ENCODE results near the gene CAMP.
A peak's percentile ranks its signal among the peaks of the same experiment; 100 is the strongest.
"Not testable (repeated sequence)": the region's sequence is repeated elsewhere in the genome, so short reads cannot be mapped to it uniquely, and the experiment has no call there.

Gene CAMP

DNA sequence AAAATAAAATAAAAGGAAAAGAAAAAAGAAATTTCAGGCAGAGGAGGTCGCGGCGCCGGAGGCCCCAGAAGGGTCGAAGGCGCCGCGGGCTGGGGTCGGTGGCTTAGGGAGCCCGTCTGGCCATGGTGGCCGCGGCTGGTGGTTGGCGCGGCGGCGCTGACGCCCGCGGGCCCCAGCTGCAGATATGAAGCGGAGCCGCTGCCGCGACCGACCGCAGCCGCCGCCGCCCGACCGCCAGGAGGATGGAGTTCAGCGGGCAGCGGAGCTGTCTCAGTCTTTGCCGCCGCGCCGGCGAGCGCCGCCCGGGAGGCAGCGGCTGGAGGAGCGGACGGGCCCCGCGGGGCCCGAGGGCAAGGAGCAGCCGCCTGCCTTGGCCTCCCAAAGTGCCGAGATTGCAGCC is 12.8 kb upstream of the CAMP start:
- FAIRE-seq; DNase-seq (ENCODE audit: extremely low spot score, insufficient read length, low read depth): not testable (repeated sequence)

DNA sequence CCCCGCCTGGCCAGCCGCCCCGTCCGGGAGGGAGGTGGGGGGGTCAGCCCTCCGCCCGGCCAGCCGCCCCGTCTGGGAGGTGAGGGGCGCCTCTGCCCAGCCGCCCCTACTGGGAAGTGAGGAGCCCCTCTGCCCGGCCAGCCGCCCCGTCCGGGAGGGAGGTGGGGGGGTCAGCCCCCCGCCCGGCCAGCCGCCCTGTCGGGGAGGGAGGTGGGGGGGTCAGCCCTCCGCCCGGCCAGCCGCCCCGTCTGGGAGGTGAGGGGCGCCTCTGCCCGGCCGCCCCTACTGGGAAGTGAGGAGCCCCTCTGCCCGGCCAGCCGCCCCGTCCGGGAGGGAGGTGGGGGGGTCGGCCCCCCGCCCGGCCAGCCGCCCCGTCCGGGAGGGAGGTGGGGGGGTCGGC is 11.5 kb upstream of the CAMP start:
- FAIRE-seq: not testable (repeated sequence)

DNA sequence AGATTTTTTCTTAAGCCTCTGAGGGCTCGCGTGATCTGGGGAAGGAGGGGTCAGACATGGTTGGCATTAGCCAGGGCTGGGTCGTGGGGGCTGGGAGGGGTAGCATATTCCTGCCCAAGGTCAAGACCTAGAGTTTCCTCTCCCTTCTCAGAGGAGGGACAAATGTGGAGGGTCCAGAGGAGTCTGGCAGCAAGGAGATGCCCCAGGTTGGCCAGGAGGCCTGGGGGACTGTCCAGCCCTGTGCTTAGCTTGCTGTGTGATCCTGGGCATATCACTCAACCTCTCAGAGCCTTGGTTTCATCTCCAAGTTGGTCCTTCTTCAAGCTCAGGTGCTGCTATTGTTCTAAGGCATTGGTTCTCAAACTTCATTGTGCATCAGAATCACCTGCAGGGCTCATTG is 9.1 kb upstream of the CAMP start:
- FAIRE-seq: no peak
- DNase-seq (ENCODE audit: extremely low spot score, insufficient read length, low read depth): no peak

More for the DNA sequence above, 11.5 kb upstream of the CAMP start:
- DNase-seq (ENCODE audit: extremely low spot score, insufficient read length, low read depth): not testable (repeated sequence)

DNA sequence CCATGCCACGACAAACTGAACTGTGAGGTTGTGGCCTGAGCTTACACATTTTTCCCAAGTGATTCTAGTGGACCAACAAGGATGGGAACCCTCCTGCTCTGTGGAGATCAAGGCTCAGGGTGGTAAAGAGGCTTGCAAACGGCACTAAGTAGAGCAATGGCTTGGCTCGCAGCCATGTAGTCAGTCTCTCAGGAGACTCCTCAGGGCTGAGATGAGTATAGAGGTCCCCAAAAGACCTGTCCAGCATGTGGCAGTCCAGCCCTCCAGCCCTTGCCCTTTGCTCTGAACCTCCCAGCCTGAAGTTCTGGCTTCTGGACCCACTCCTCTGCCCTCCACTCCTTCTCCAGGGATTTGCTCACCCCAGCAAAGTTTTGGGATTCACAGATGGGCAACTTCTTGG is 8.3 kb upstream of the CAMP start:
- DNase-seq (ENCODE audit: extremely low spot score, insufficient read length, low read depth) (no peak), FAIRE-seq (no peak)

DNA sequence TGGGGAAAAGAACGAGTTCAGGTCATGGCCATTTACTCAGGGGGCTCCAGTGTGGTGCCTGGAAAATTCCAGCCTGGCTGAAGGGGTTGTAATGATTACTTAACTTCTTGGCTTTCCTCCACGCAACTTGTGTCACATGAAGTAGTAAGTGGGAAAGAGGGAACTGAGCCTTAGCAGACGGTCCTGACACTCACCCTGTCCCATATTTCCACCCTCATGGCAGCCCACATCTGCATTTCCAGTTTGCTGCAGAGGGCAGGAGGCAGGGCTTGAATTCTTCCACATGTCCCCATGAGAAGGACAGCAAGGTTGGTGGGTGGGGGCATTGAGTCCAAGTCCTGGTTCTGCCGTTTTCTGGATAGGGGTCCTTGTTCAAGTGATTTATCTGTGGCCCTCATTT is 7.8 kb upstream of the CAMP start:
- DNase-seq (ENCODE audit: extremely low spot score, insufficient read length, low read depth) (no peak), FAIRE-seq (no peak)

DNA sequence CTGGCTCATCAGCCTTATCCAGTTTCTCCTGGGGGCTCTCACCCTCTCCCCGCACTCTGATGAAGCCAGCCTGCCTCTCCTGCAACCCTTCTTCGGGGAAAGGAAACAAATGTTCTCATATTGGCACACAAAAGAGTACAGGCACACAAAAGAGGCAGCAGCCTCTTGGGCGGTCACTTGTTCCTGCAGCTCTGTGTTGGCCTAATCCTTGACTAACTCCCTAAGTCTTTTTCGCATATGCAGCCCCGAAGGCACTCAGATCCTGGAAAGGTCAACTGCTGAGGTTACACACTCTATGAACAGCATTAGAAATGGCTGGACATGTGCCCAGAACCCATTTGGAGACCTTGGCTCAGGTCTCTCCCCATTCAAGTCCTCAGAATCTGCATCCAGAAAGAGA is 7.4 kb upstream of the CAMP start:
- FAIRE-seq (no peak), DNase-seq (ENCODE audit: extremely low spot score, insufficient read length, low read depth) (no peak)

DNA sequence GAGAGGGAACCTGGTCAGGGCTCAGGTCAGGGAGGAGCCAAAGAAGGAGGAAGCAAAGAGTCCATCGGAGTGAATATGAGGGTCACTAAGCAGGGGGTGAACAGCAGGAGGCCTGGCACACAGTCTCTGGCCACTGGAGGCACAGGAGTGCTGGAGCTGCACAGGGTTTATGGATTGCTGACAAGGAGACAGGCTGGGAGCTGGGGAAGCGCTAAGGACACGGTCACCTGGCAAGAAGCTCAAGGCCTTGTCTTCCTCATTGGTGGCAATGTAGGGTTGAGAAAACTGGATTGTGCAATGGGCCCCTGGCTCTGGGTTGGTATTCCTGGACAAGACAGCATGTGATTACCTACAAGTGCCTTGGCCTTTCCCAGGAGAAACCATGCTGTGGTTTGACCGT is 5.8 kb upstream of the CAMP start:
- no peak for DNase-seq (ENCODE audit: extremely low spot score, insufficient read length, low read depth)
- FAIRE-seq: no peak

DNA sequence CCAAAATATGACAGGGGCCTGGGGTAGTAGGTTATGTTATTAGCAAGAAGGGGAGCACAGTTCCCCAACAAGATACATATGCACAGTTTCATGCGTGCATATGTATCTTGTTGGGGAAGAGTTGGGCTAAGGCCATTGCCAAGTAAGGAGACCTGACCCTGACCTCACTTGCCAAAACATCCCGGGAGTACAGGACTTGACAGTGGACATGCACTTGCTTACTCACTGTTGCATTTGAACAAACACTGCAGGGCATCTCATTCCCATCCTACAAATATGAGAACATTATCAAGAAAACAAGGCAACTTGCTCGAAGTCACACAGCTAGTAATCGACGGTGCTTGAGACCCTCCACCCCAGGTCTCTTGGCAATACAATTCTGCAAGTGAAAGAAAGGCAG is 4.8 kb upstream of the CAMP start:
- DNase-seq (ENCODE audit: extremely low spot score, insufficient read length, low read depth): no peak
- no peak for FAIRE-seq

DNA sequence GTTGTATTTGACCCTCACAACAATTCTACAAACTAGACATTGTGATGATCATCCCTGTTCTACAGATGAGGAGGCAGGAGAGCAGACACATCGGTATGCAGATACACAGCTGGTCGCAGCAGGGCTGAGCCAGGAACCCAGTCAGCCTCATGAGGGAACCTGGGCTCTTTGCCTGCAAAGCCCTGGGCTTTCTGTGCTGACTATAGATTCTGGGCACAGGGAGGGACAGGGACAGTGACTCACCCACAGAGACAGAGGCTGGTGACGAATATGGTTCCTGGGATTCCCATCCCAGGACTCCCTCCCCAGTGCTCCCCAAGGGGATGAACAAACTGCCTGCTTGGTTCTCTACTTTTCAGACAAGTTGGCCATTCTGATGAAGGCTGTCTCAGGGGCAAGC is 3.8 kb upstream of the CAMP start:
- FAIRE-seq: no peak
- DNase-seq (ENCODE audit: extremely low spot score, insufficient read length, low read depth): no peak

DNA sequence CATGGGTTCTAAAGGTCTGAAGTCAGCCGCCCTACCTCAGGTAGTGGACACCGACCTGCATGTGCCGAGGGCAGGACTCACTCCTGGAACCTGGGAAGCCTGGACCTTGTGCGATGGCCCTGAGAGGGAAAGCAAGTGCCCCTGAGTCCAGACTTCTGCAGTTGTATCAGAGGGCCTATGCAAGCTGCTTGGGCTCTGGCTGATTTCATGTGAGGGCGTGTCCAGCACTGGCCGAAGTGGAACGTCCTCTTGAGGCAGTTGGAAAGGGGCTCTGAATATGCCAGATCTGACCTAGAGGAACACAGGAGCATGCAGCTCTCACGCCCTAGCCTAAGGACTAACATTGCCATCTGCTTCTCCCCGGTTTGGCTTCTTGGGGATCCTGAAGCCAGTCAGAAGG is 2.5 kb upstream of the CAMP start:
- FAIRE-seq (no peak), DNase-seq (ENCODE audit: extremely low spot score, insufficient read length, low read depth) (no peak)

DNA sequence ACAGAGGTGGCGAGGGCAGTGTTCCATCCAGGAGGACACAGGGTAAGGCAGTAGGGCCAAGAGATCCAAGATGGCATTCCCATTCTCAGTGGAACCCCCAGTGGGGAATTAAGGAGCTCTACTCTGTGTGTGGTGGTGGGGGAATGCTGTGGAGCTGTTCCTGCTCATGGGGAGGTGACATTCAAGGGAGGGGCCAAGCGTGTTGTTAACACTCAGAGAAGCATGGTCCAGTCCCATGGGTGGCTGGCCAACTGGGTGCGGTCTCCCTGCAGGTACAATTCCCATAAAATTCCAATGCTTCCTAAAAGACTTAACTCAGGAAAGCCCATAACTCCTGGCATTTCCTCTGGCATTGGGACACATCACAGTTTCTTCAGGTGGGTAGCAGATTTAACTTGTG is 2.3 kb downstream of the CAMP start:
- DNase-seq (ENCODE audit: extremely low spot score, insufficient read length, low read depth) (no peak), FAIRE-seq (no peak)

DNA sequence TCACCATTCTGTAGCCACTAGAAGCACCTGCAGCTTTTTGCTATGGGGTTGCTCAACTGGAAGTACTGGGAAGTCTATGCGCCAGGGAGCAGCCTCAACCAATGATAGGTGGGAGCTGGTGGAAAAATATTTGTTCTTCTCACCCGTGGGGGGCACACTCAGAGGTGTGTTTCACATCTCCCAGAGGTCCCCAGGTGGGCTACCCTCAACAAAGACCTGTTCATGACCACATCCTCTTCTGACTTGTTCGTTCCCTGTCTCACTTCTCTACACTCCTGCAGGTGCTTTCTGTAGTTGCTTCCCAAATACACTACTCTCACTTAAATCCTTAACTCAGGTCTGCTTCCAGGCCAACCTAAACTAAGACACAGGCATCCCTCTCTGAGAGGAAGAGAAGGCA is 3.6 kb downstream of the CAMP start:
- DNase-seq (ENCODE audit: extremely low spot score, insufficient read length, low read depth) (no peak), FAIRE-seq (peak; percentile 75)

DNA sequence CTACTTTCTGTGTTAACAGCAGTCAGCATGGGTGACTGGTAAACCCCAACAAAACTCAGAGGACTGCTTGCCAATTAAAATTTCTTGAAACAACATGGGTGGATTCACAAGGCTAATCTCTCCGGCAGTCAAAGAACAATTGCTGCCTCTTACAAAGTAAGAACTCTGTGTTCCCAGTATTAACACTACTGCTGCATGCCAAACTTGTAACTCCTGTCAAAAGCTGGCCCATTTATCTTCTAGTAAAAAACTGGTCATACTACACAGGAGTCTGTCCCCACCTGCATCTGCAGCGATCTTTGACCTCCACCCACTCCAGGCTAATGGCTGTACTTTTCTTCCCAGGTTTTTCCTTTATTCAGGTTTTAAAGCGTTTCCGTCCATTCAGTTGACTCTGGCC is 8.9 kb downstream of the CAMP start:
- DNase-seq (ENCODE audit: extremely low spot score, insufficient read length, low read depth): no peak
- FAIRE-seq: no peak

DNA sequence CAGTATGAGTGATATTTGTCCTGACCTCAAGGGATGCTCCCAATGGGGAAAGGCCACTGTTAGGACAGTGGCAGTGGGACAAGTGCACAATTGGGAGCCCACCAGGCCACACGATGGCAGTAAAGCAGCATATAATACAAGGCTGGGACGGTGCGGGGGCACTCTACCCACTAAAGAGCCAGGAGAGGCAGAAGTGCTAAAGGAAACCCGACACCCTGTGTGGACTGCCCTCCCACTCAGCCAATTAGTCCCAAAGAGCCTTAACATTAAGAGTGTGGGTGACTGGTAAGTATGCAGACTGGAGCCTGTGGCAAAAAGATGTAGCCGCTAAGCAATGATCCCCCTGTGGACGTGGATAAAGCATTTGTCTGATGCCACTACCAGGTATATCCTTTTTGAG is 9.4 kb downstream of the CAMP start:
- FAIRE-seq: peak; percentile 88

DNA sequence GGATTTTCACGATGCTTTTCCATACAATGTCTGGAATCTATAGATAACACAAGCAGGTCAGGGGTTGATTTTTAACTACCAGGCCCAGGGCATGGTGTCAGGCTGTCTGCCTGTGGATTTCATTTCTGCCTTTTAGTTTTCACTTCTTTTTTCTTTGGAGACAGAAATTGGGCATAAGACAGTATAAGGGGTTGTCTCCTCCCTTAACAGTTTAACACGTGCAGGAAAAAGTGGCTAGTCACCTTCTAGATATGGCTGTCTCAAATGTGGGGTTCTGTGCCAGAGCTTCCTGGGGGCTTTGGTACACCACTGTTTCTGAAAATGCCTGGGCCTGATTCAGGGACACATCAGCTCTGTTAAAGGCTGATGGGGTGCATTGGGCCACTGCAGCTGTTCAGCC is 10.2 kb downstream of the CAMP start:
- FAIRE-seq (peak; percentile 35), DNase-seq (ENCODE audit: extremely low spot score, insufficient read length, low read depth) (no peak)

More for the DNA sequence above, 9.4 kb downstream of the CAMP start:
- no peak for DNase-seq (ENCODE audit: extremely low spot score, insufficient read length, low read depth)

DNA sequence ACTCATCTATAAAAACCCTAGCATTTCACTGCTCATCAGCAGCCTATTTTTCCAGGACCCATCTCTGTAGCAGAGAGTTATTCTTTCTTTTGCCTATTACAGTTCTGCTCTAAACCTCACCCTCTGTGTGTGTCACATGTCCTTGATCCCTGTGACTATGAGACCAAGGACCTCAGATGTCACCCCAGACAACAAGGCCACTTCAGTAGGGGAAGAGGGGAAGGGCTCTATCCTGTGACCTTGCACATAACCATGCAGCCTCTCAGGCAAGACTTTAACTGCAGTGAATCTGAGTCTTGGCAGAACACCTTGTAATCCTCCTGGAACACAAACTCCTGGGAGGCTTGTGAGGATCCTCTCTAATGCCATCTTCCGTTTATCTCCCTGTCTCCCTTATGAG is 13.2 kb downstream of the CAMP start:
- no peak for FAIRE-seq
- DNase-seq (ENCODE audit: extremely low spot score, insufficient read length, low read depth): no peak

DNA sequence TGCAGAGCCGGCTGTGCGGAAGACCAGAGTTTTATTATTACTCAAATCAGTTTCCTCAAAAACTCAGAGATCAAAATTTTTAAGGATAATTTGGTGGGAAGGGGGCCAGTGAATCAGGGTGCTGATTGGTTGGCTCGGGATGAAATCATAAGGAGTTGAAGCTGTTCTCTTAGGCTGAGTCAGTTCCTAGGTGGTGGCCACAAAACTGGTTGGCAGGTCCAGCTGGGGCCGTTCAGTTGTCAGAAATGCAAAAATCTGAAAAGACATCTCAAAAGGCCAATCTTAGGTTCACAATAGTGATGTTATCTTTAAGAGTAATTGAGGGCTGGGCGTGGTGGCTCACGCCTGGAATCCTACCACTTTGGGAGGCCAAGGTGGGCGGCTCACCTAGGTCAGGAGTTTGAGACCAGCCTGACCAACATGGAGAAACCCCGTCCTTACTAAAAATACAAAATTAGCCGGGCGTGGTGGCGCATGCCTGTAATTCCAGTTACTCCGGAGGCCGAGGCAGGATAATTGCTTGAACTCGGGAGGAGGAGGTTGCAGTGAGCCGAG is 15.3 kb downstream of the CAMP start:
- FAIRE-seq: no peak

DNA sequence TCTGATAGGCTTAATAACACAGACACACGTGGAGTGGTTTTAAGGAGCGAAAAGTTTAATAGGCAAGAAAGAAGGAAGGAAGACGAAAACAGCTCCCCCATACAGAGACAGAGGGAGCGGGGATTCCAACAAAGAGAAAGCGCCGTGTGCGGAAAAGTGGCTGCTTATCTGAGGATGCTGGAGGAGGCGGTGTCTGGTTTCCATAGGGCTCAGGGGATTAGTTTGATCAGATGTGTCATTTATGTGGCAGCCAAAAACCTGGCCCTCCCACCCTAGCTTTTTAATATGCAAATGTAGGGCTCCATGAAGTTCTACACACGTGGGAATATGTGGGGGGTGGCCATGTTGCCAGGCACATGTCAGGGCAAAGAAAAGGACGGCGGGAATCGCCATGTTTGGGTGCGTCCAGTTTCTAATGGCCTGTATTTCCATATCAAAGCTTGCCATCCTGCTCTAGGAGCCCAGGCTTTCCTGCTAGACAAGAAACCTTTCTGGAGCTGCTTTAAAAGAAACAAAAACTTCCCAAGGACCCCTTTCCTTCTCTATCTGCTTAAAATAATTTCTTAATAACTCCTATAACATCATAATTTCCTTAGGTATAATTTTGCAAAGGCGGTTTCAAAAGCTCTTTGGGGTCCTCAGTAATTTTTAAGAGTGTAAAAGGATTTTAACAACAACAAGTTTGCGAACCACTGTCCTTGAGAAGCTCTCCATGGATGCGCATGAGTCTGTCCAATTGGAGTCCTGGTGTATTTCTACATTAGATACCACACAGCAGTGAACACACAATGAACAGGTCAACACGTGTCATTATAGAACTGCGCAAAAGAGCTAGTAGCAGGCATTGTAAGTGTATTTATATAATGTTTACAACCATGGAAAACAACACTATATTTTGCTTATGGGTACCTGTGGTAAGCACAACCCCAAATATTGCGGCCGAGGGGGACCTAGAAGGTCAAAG is 17.0 kb downstream of the CAMP start:
- no peak for DNase-seq (ENCODE audit: extremely low spot score, insufficient read length, low read depth)
- FAIRE-seq: no peak

More for the DNA sequence above, 15.3 kb downstream of the CAMP start:
- DNase-seq (ENCODE audit: extremely low spot score, insufficient read length, low read depth): no peak

DNA sequence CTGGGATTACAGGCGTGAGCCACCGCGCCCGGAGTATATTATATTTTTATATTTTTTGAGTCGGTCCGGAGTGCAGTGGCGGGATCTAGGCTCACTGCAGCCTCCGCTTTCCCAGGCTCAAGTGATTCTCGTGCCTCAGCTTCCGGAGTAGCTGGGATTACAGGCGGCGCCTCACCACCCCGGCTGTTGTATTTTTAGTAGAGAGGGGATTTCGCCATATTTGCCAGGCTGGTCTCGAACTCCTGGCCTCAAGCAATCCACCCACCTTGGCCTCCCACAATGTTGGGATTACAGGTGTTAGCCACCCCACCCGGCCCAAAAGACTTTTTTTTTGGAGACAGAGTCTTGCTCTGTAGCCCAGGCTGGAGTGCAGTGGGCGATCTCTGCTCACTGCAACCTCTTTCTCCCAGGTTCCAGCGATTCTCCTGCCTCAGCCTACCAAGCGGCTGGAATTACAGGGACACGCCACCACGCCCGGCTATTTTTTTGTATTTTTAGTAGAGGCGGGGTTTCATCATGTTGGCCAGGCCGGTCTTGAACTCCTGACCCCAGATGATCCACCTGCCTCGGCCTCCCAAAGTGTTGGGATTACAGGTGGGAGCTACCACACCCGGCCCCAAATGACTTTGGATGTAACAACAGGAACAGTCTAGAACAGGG is 18.6 kb downstream of the CAMP start:
- DNase-seq (ENCODE audit: extremely low spot score, insufficient read length, low read depth) (no peak), FAIRE-seq (peak; percentile 50)

DNA sequence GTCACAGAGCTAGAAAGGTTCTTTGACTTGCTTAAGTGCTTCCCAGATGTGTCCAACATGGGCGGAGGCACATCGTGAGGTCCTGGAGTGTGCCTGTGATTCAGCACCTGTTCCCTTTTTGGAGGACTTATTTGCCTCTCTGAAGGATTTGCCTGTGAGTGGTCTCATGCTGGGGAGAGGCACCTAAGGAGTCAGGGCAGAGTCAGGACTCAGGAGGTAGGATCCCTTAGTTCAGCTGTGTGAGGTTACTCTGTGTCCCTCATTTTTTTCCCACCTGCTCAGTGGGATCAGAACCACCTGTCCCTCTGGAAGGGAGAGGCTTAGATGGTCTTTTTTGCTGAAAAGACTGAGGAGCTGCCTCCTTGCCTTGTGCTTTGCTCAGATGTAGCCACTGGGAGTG is 20.6 kb downstream of the CAMP start:
- no peak for DNase-seq (ENCODE audit: extremely low spot score, insufficient read length, low read depth)

DNA sequence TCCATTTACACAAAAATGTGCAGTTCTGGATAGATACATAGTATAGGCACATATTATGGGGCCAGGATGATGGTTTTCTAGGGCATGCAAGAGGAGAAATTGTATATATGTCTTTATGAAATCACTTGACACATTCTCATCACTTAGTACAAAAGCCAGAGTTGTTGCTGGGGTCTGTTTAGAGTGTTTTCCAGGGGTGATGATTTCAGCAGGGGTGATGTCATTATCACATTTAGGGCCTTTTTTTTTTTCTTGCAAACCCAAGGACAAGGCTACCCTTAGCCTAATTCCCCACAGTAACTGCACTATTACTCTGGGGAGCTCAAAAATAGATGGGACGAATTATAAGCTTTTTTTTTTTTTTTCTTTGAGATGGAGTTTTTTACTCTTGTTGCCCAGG is 21.2 kb downstream of the CAMP start:
- FAIRE-seq (no peak), DNase-seq (ENCODE audit: extremely low spot score, insufficient read length, low read depth) (no peak)

More for the DNA sequence above, 20.6 kb downstream of the CAMP start:
- no peak for FAIRE-seq
